ENCODE results near the gene INTS15.

- TF ChIP-seq CTCF (IDR thresholded peaks at IDR 0.05; ENCODE audit: extremely low read depth in 1 of 2, insufficient read depth in 1 of 2, low read depth in 1 of 2, low read length in 2 of 2) (no peak), MAX (IDR thresholded peaks at IDR 0.05; ENCODE audit: insufficient read depth, insufficient read length) (no peak), POLR2A (IDR thresholded peaks at IDR 0.05; ENCODE audit: low read depth, low read length) (no peak)
Observed at GRCh38 chr7:6616854-6617643, 27.2 kb downstream of the INTS15 start.
